Measurements from ENCODE around the gene DOK5. TPM values are rescaled to one million over a fixed set of nuclear protein-coding genes. Genes with fewer than 3 reads are reported as not detected.

The DOK5 gene
- total RNA-seq, 2 donors from 2014 or later, result 0.14 to 1.2 TPM

DNA sequence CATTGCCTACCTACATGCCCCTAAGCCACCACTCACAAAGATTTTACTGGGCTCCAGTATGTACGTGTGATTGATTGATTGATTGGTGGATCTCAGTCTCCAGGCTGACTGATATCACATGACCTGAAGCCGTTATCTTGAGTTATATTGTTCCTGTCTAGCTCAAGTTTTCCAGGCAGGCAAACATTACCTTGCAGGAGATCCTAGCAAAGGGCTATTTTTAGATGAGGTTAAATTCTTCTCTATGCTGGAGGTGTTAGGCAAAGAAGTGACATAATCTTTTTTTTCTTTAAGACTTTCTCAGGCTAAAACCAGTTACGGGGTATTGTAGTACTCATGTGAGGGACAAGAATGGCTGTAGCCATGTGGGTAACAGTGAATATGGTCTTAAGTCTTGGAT, 125.2 kb downstream of the DOK5 start:
- no peaks in the 10 kb centered on the region for H3K27me3 ChIP-seq (replicated peaks; ENCODE audit: insufficient read depth)
- TF ChIP-seq, protein P1, sequence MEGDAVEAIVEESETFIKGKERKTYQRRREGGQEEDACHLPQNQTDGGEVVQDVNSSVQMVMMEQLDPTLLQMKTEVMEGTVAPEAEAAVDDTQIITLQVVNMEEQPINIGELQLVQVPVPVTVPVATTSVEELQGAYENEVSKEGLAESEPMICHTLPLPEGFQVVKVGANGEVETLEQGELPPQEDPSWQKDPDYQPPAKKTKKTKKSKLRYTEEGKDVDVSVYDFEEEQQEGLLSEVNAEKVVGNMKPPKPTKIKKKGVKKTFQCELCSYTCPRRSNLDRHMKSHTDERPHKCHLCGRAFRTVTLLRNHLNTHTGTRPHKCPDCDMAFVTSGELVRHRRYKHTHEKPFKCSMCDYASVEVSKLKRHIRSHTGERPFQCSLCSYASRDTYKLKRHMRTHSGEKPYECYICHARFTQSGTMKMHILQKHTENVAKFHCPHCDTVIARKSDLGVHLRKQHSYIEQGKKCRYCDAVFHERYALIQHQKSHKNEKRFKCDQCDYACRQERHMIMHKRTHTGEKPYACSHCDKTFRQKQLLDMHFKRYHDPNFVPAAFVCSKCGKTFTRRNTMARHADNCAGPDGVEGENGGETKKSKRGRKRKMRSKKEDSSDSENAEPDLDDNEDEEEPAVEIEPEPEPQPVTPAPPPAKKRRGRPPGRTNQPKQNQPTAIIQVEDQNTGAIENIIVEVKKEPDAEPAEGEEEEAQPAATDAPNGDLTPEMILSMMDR (IDR thresholded peaks at IDR 0.05), result no peak
- no peaks in the 10 kb centered on the region for H3K9me3 ChIP-seq
- WGBS, result 60% methylated on average over 3 of the region's 3 CpGs
- H3K4me1 ChIP-seq (replicated peaks), result no peaks in the 10 kb centered on the region
- DNase-seq (ENCODE audit: low spot score), result no peak
- intact Hi-C loops (cut with DNase I), result no loop called here
- H3K36me3 ChIP-seq, result no peaks in the 10 kb centered on the region
- no peak overlapping the region for H3K27ac ChIP-seq
- no peak overlapping the region for H3K4me3 ChIP-seq

DNA sequence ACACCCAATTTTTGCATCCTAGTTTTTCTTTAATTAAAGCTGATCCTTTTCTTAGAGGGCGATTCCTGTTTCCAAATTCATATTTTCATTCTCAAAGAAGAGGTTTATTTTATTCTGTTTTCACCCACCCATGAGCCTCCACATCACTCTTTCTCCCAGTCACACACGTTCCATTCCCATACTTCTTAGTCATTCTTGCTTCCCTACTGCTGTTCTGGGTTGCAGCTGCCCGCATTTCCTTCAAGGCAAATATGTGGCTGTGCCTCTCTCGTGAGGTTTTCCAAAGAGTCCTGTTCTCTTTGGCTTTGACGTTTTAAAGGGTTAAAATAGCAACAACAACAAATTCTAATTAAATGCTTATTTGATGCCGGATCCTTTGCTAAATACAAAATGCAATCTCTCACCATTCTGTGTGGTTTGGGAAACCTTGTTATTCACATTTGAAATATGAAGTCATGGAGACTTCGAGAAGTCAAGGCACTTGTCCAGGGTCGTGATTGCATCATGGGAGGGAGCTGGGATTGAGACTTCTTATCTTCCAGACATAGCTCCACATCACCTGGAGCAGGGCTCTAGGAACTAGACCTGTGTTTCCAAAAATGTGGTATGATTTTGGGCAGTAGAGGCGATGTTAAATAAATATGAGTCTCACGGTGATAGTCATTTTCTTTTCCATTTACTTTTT, 126.6 kb downstream of the DOK5 start:
- 87% methylated on average over 10 of the region's 10 CpGs for WGBS
- DNase-seq (ENCODE audit: low spot score), result no peak

DNA sequence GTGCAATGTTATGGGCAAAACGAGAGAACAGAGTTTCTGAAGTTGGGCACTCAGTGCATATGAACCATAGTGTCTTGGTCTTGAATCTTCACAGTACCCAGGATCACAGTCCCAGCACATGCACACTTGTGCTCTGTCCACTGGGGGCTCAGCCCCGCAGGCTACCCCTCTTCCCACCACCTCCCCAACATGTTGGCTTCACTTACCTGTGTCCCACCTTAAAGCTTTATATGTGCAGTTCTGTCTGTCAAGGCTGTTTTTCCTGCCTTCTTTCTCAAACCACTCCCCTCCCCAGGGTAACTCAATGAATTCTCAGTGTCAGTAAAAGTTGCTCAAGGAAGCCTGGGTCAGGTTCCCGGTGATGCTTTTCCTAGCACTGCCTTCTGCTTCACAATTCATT, 129.9 kb downstream of the DOK5 start:
- no peak for DNase-seq (ENCODE audit: low spot score)
- intact Hi-C loops (cut with DNase I), result no loop called here
- Histone ChIP-seq H3K27ac (no peak overlapping the region), H3K27me3 (replicated peaks; ENCODE audit: insufficient read depth) (peaks cover 3% of the 10 kb centered on the region), H3K4me1 (replicated peaks) (no peaks in the 10 kb centered on the region), H3K36me3 (no peaks in the 10 kb centered on the region), H3K4me3 (no peak overlapping the region), H3K9me3 (no peaks in the 10 kb centered on the region)
- no peak for TF ChIP-seq POLR2A (IDR thresholded peaks at IDR 0.05)
- TF ChIP-seq, protein P1 (IDR thresholded peaks at IDR 0.05), result no peak
- no peak for TF ChIP-seq POLR2AphosphoS5 (IDR thresholded peaks at IDR 0.05)
- WGBS, result 86% methylated on average over 3 of the region's 3 CpGs

More for the DNA sequence above, 126.6 kb downstream of the DOK5 start:
- Histone ChIP-seq H3K4me1 (replicated peaks) (no peaks in the 10 kb centered on the region), H3K9me3 (no peaks in the 10 kb centered on the region), H3K27ac (no peak overlapping the region), H3K4me3 (no peak overlapping the region), H3K36me3 (no peaks in the 10 kb centered on the region), H3K27me3 (replicated peaks; ENCODE audit: insufficient read depth) (no peaks in the 10 kb centered on the region)
- TF ChIP-seq POLR2AphosphoS5 (IDR thresholded peaks at IDR 0.05), result no peak
- TF ChIP-seq, protein P1 (IDR thresholded peaks at IDR 0.05), result no peak
- TF ChIP-seq POLR2A (IDR thresholded peaks at IDR 0.05), result no peak
- intact Hi-C loops (cut with DNase I), result no loop called here

DNA sequence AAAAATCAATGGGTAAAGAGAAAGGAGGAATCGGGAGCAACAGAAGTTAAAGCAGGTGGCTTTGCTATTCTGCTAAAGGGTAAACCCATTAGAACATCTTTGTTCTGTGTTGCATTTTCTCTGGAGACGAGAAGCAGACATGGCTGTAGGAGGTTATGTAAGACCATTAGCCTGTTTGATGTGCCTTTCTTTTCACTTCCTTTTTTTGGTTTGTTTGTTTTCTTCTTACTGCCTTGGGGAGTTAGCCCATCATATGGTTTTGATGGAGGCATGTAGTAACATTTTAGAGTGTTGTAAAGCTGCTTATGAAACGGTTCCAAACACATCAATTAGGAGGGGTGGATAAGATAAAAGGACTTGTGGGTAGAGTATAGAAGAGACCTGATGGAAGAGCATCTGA, 131.0 kb downstream of the DOK5 start:
- DNase-seq (ENCODE audit: low spot score), result no peak
- 41% methylated on average over 3 of the region's 3 CpGs for WGBS
- no peaks in the 10 kb centered on the region for H3K36me3 ChIP-seq
- TF ChIP-seq, protein P1 (IDR thresholded peaks at IDR 0.05), result no peak
- no peak for TF ChIP-seq POLR2AphosphoS5 (IDR thresholded peaks at IDR 0.05)
- no peak for TF ChIP-seq POLR2A (IDR thresholded peaks at IDR 0.05)
- no peaks in the 10 kb centered on the region for H3K4me1 ChIP-seq (replicated peaks)
- intact Hi-C loops (cut with DNase I), result no loop called here
- no peak overlapping the region for H3K4me3 ChIP-seq
- no peak overlapping the region for H3K27ac ChIP-seq
- H3K27me3 ChIP-seq (replicated peaks; ENCODE audit: insufficient read depth), result peaks cover 3% of the 10 kb centered on the region
- H3K9me3 ChIP-seq, result no peaks in the 10 kb centered on the region

DNA sequence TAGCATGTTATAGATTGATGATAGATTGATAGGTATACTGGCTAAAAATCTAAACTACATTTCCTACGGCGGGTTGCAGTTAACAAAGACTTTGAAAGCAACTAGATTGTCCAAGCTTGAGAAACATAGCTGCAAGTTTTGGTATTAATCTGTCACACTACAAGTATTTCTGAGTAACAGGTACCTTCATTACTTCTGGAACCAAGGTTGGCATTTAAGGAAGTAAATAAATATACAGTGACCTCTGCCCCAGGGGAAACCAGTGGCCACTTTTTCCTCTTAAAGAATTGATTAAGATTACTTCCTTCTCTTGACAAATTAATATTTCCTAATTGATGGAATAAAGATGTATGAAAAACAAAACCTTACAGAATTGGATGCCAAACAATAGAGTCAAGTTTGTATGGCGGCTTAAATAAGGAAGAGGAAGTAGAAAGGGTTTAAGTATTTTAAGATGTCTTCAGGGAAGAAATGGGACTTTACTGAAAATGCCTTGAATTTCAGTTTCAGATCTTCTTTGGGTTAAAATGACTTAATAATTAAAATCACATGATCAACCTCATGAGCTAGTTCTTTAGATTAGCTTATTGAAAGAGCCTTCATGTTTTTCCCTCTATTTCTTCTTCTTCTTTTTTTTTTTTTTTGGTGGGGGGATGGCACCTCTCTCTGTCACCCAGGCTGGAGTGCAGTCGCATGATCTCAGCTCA, 132.8 kb downstream of the DOK5 start:
- Histone ChIP-seq H3K27ac (no peak overlapping the region), H3K27me3 (replicated peaks; ENCODE audit: insufficient read depth) (peaks cover 3% of the 10 kb centered on the region), H3K9me3 (no peaks in the 10 kb centered on the region), H3K36me3 (no peaks in the 10 kb centered on the region), H3K4me1 (replicated peaks) (no peaks in the 10 kb centered on the region), H3K4me3 (no peak overlapping the region)
- WGBS, result 90% methylated on average over 4 of the region's 4 CpGs
- intact Hi-C loops (cut with DNase I), result no loop called here
- DNase-seq (ENCODE audit: low spot score), result no peak
- TF ChIP-seq, protein P1 (IDR thresholded peaks at IDR 0.05), result no peak
- no peak for TF ChIP-seq POLR2AphosphoS5 (IDR thresholded peaks at IDR 0.05)
- no peak for TF ChIP-seq POLR2A (IDR thresholded peaks at IDR 0.05)

All from prostate gland (tissue), 2 donors.